ENCODE data around the gene CDH23. TPM values are rescaled to one million over a fixed set of nuclear protein-coding genes. Genes with fewer than 3 reads are reported as not detected.

Gene CDH23
- total RNA-seq, 1 donor from 2014 or later: 0.40 TPM

GRCh38 chr10:71392292-71392691, 4.4 kb upstream of the CDH23 start:
- DNase-seq (ENCODE audit: low read depth): no peak

- no peak for DNase-seq (ENCODE audit: low read depth)
Observed at GRCh38 chr10:71392791-71393781, 3.6 kb upstream of the CDH23 start.

- DNase-seq (ENCODE audit: low read depth): no peak
Observed at GRCh38 chr10:71393841-71394475, 2.8 kb upstream of the CDH23 start.

GRCh38 chr10:71394926-71395562, 1.7 kb upstream of the CDH23 start:
- no peak for DNase-seq (ENCODE audit: low read depth)

- DNase-seq (ENCODE audit: low read depth): no peak
Observed at GRCh38 chr10:71395621-71396020, 1.1 kb upstream of the CDH23 start.

- no peak for DNase-seq (ENCODE audit: low read depth)
Observed at GRCh38 chr10:71396084-71396710, 523 bp upstream of the CDH23 start.

- DNase-seq (ENCODE audit: low read depth): no peak
Observed at GRCh38 chr10:71397296-71398212, 834 bp downstream of the CDH23 start.

- DNase-seq (ENCODE audit: low read depth): no peak
Observed at GRCh38 chr10:71398976-71399375, 2.3 kb downstream of the CDH23 start.

- DNase-seq (ENCODE audit: low read depth): no peak
Observed at GRCh38 chr10:71399946-71400345, 3.2 kb downstream of the CDH23 start.

GRCh38 chr10:71401056-71401455, 4.3 kb downstream of the CDH23 start:
- no peak for DNase-seq (ENCODE audit: low read depth)

- DNase-seq (ENCODE audit: low read depth): no peak
Observed at GRCh38 chr10:71402005-71402404, 5.3 kb downstream of the CDH23 start.

- no peak for DNase-seq (ENCODE audit: low read depth)
Observed at GRCh38 chr10:71404503-71405295, 8.0 kb downstream of the CDH23 start.

GRCh38 chr10:71406878-71407277, 10.2 kb downstream of the CDH23 start:
- DNase-seq (ENCODE audit: low read depth): no peak

GRCh38 chr10:71408436-71409225, 11.9 kb downstream of the CDH23 start:
- no peak for DNase-seq (ENCODE audit: low read depth)

- DNase-seq (ENCODE audit: low read depth): no peak
Observed at GRCh38 chr10:71409516-71410104, 12.9 kb downstream of the CDH23 start.

- no peak for DNase-seq (ENCODE audit: low read depth)
Observed at GRCh38 chr10:71413581-71413980, 16.9 kb downstream of the CDH23 start.

- DNase-seq (ENCODE audit: low read depth): no peak
Observed at GRCh38 chr10:71414359-71414758, 17.6 kb downstream of the CDH23 start.

- DNase-seq (ENCODE audit: low read depth): no peak
Observed at GRCh38 chr10:71419002-71419540, 22.4 kb downstream of the CDH23 start.
